ENCODE data around the gene SMIM5. TPM values are rescaled to one million over a fixed set of nuclear protein-coding genes. Genes with fewer than 3 reads are reported as not detected.
A peak's percentile ranks its signal among the peaks of the same experiment; 100 is the strongest.

Gene SMIM5
- total and polyA plus RNA-seq, 2 donors (not counting 3 experiments of a cell fraction or from before 2014, with no cell fraction given): not detected

- Histone ChIP-seq H3K27ac (ENCODE audit: insufficient read depth, low read depth, low read length) (no peak overlapping the region), H3K36me3 (ENCODE audit: control insufficient read depth in 2 of 2, extremely low read depth in 1 of 2, insufficient read depth in 2 of 2, low read length in 2 of 2) (no peaks in the 10 kb centered on the region), H2AFZ (ENCODE audit: low read depth, low read length) (no peak overlapping the region), H3K9me3 (replicated peaks; ENCODE audit: control insufficient read depth, insufficient read depth, low read length) (no peaks in the 10 kb centered on the region), H3K4me2 (ENCODE audit: insufficient read depth, low read length) (no peak overlapping the region), H3K4me1 (ENCODE audit: control insufficient read depth, extremely low read depth, insufficient read depth, low read length) (no peaks in the 10 kb centered on the region), H4K20me1 (replicated peaks; ENCODE audit: control insufficient read depth, extremely low read depth, insufficient read depth, low read length) (no peaks in the 10 kb centered on the region), H3K27me3 (ENCODE audit: control insufficient read depth in 2 of 2, insufficient read depth in 2 of 2, low read length in 2 of 2) (no peaks in the 10 kb centered on the region), H3K4me3 (replicated peaks in 1 of 3; ENCODE audit: insufficient read depth in 1 of 3, low read depth in 1 of 3, low read length in 3 of 3) (no peak overlapping the region), H3K9ac (replicated peaks; ENCODE audit: extremely low read depth, insufficient read depth, low read length) (no peak overlapping the region), H3K9me1 (replicated peaks; ENCODE audit: control insufficient read depth, extremely low read depth, insufficient read depth, low read length) (no peaks in the 10 kb centered on the region), H3K79me2 (ENCODE audit: control insufficient read depth, insufficient read depth, low read length) (no peaks in the 10 kb centered on the region)
- FAIRE-seq: no peak
- DNase-seq (ENCODE audit: low read depth, low spot score): no peak
- POLR2A ChIA-PET: no interaction called here
- CTCF ChIA-PET: interaction anchor here (1.2 to 16.3 kb wide), 5 partner anchors 11 to 127 kb away, joined by 3 to 625 read pairs (median 34); partner anchors contain the start of gene SMIM5
- TSS peak; percentile 8 for BruUV-seq (replicated peaks)
- dilution Hi-C loops (cut with MboI; ENCODE audit: extremely low pct_ligation_motif_present, low sequenced_read_pairs): no loop called here
- intact Hi-C loops (cut with micrococcal nuclease): no loop called here
- no peak for TF ChIP-seq EZH2 (IDR thresholded peaks at IDR 0.05; ENCODE audit: borderline replicate concordance, low read depth, low read length, severe bottlenecking)
- TF ChIP-seq, protein P1, sequence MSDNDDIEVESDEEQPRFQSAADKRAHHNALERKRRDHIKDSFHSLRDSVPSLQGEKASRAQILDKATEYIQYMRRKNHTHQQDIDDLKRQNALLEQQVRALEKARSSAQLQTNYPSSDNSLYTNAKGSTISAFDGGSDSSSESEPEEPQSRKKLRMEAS (IDR thresholded peaks at IDR 0.05; ENCODE audit: insufficient read depth, insufficient read length): no peak
- TF ChIP-seq MYC (IDR thresholded peaks at IDR 0.05; ENCODE audit: low read depth, low read length): no peak
- no peak for TF ChIP-seq FOS (IDR thresholded peaks at IDR 0.05; ENCODE audit: borderline replicate concordance, insufficient read depth, low read length)
- no peak for TF ChIP-seq JUN (IDR thresholded peaks at IDR 0.05; ENCODE audit: borderline replicate concordance, insufficient read depth, insufficient read length, low read depth)
- no peak for TF ChIP-seq POLR2AphosphoS5 (IDR thresholded peaks at IDR 0.05; ENCODE audit: insufficient read depth, low read depth, low read length)
- TF ChIP-seq GATA2 (IDR thresholded peaks at IDR 0.05; ENCODE audit: insufficient read depth, insufficient read length, low read depth, low read length): no peak
These were observed 11.2 kb upstream of the SMIM5 start for GRCh38 chr17:75622076-75622475.

GRCh38 chr17:75622771-75623273 is 10.4 kb upstream of the SMIM5 start:
- Histone ChIP-seq H3K9me3 (replicated peaks; ENCODE audit: control insufficient read depth, insufficient read depth, low read length) (no peaks in the 10 kb centered on the region), H3K4me2 (ENCODE audit: insufficient read depth, low read length) (no peak overlapping the region), H3K79me2 (ENCODE audit: control insufficient read depth, insufficient read depth, low read length) (no peaks in the 10 kb centered on the region), H2AFZ (ENCODE audit: low read depth, low read length) (no peak overlapping the region), H3K4me3 (replicated peaks in 1 of 3; ENCODE audit: insufficient read depth in 1 of 3, low read depth in 1 of 3, low read length in 3 of 3) (no peak overlapping the region), H3K27ac (ENCODE audit: insufficient read depth, low read depth, low read length) (no peak overlapping the region), H3K4me1 (ENCODE audit: control insufficient read depth, extremely low read depth, insufficient read depth, low read length) (no peaks in the 10 kb centered on the region), H3K9ac (replicated peaks; ENCODE audit: extremely low read depth, insufficient read depth, low read length) (no peak overlapping the region), H3K27me3 (ENCODE audit: control insufficient read depth in 2 of 2, insufficient read depth in 2 of 2, low read length in 2 of 2) (no peaks in the 10 kb centered on the region), H3K9me1 (replicated peaks; ENCODE audit: control insufficient read depth, extremely low read depth, insufficient read depth, low read length) (no peaks in the 10 kb centered on the region), H3K36me3 (ENCODE audit: control insufficient read depth in 2 of 2, extremely low read depth in 1 of 2, insufficient read depth in 2 of 2, low read length in 2 of 2) (no peaks in the 10 kb centered on the region), H4K20me1 (replicated peaks; ENCODE audit: control insufficient read depth, extremely low read depth, insufficient read depth, low read length) (no peaks in the 10 kb centered on the region)
- dilution Hi-C loops (cut with MboI; ENCODE audit: extremely low pct_ligation_motif_present, low sequenced_read_pairs) (no loop called here), intact Hi-C loops (cut with micrococcal nuclease) (no loop called here)
- CTCF ChIA-PET: interaction anchor here (1.6 to 16.3 kb wide), 5 partner anchors 10 to 125 kb away, joined by 3 to 625 read pairs (median 34); partner anchors contain the start of gene SMIM5
- FAIRE-seq: no peak
- DNase-seq (ENCODE audit: low read depth, low spot score): no peak
- TF ChIP-seq, protein P1 (IDR thresholded peaks at IDR 0.05; ENCODE audit: insufficient read depth, insufficient read length): no peak
- TF ChIP-seq EZH2 (IDR thresholded peaks at IDR 0.05; ENCODE audit: borderline replicate concordance, low read depth, low read length, severe bottlenecking): no peak
- no peak for TF ChIP-seq POLR2AphosphoS5 (IDR thresholded peaks at IDR 0.05; ENCODE audit: insufficient read depth, low read depth, low read length)
- TF ChIP-seq JUN (IDR thresholded peaks at IDR 0.05; ENCODE audit: borderline replicate concordance, insufficient read depth, insufficient read length, low read depth): no peak
- TF ChIP-seq, protein P2, sequence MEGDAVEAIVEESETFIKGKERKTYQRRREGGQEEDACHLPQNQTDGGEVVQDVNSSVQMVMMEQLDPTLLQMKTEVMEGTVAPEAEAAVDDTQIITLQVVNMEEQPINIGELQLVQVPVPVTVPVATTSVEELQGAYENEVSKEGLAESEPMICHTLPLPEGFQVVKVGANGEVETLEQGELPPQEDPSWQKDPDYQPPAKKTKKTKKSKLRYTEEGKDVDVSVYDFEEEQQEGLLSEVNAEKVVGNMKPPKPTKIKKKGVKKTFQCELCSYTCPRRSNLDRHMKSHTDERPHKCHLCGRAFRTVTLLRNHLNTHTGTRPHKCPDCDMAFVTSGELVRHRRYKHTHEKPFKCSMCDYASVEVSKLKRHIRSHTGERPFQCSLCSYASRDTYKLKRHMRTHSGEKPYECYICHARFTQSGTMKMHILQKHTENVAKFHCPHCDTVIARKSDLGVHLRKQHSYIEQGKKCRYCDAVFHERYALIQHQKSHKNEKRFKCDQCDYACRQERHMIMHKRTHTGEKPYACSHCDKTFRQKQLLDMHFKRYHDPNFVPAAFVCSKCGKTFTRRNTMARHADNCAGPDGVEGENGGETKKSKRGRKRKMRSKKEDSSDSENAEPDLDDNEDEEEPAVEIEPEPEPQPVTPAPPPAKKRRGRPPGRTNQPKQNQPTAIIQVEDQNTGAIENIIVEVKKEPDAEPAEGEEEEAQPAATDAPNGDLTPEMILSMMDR (IDR thresholded peaks at IDR 0.05; ENCODE audit: extremely low read depth in 1 of 2, insufficient read depth in 1 of 2, low read depth in 1 of 2, low read length in 2 of 2): no peak
- TF ChIP-seq FOS (IDR thresholded peaks at IDR 0.05; ENCODE audit: borderline replicate concordance, insufficient read depth, low read length): no peak
- no peak for TF ChIP-seq MYC (IDR thresholded peaks at IDR 0.05; ENCODE audit: low read depth, low read length)
- no peak for TF ChIP-seq POLR2A (IDR thresholded peaks at IDR 0.05; ENCODE audit: low read depth, low read length)
- no peak for TF ChIP-seq GATA2 (IDR thresholded peaks at IDR 0.05; ENCODE audit: insufficient read depth, insufficient read length, low read depth, low read length)
- POLR2A ChIA-PET: no interaction called here
- no TSS peak for BruUV-seq (replicated peaks)
